HG03521 (cell line): ENCODE results near the gene C1QTNF5.

ENCODE experiments used
- ATAC-seq: cut with Tn5 transposase; IDR thresholded peaks from one replicate; pipeline ENCODE4 v1.9.1; 2021; ENCODE audit warnings: mild to moderate bottlenecking, moderate library complexity; ENCODE audit not compliant: unreplicated experiment

Gene C1QTNF5

DNA sequence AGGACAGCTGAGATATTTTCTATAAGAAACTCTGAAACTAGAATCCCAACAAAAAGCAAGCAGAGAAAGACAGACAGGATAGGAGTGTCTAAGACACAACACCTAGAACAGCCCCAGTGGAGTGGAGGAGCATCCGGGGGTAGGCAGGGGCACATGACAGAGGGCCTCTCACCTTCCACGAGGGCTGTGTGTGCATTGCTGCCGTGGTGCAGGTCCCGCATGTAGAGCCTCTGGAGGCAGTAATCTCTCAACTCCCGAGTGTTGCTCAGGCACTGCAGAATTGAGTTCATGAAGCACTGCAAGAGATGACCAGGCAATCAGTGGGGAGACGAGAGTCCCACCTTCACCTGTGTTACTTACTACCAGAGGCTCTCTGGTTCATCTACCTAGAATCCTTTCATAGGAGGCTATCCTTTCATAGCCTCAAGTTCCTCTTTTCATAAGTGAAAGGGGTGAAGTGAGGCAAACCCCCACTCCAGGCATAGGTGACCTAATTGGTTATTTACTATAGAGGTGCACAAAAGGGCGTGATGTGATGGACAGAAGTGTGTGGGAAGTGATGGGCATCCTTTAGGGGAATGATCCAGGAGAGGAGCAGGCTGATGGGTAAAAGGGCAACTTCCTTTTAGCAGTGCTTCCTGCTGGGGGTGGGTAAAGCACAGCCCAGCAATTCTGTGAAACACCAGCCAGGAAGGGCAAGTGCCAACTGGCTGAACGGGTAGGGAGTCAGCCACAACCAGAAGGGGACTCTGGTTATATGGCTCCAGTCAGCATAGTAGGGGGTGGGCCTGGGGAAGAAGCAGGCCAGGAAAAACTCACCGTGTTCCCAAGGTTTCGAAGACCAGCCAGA, 18.9 kb upstream of the C1QTNF5 start:
- ATAC-seq, result no peak

DNA sequence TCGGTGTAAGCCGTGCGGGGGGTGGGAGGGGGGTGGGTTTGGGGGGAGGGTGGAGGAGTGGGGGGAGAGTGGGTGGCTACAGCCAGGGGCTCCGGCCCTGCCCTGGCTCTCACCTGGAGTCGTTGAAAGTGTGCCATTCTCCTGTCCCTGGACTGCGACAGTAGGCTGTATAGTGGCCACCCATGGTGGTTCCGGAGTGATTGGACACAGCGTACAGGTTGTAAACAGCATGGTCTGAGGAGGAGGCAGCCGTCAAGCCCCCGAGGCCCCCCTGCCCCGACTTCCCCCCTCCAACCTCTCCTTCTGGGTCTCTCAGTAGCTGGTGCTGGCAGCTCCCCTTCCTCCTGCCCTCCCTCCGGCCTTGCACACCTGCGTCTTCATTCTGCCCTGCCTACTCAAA, 16.4 kb upstream of the C1QTNF5 start:
- no peak for ATAC-seq

DNA sequence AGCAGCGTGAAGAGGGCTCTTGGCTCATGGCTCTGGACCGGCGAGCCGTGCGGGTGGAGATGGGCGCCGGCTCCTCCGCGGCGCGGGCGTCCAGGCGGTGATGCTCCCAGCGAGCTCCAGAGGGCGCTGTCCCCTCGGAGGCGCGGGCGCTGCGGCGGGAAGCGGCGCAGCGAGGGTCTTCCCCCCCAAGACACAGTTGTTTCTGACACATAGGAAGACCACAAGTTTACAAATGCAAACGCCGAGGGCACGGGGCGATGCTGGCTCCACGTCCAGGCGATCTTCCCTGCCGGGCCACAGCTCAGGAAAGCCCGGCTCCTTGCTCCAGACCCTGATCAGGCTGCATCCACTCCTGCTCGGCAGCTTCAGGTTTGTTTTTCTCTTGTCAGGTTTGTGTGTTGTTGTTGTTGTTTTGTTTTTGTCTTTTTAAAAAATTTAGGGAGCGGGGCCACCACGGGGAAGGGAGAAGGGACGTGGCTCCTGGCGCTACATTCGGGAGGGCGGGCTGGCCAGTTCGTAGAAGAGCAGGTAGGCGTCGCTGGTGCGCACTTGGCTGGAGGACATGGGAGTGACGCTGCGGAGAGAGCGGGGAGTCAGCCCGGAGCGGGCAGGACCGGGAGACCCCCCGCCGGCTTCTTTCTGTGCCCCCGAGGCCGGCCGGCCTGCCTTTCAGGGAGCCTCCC, 15.8 kb upstream of the C1QTNF5 start:
- peak; percentile 66 for ATAC-seq

DNA sequence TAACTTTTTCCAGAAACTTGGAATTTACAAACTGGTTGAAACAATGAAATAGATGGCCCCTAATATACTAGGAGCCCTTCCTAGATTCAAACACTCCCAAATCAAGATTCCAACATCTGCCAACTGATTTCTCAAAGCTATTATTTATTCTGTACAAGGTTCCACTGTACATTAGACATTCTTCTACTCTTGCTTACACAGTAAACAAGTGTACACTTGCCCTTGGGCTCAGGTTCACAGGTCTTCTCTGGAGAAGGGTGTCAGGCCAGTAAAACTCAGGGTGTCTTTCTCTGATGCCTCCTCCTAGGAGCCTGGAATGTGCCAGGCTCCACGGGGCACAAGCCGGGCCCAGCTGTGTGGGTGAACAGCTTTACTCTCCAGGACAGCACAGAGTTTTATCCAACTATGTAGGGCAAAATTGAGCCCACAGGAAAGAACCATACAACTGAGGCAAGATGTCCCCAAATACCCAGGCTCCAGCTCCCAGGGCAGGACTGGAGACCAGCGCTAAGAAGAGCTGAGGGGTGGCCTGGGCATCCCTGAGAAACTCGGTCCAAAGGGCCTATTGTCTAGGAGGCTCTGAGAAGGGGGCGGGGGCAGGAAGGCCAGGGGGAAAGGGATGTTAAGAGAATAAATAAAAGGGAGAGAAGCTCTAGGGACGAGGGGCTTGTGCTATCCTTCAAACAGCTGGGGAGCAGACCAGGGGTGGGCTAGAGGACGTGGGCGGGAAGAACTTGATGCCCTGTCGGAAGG, 14.6 kb upstream of the C1QTNF5 start:
- ATAC-seq, result no peak

DNA sequence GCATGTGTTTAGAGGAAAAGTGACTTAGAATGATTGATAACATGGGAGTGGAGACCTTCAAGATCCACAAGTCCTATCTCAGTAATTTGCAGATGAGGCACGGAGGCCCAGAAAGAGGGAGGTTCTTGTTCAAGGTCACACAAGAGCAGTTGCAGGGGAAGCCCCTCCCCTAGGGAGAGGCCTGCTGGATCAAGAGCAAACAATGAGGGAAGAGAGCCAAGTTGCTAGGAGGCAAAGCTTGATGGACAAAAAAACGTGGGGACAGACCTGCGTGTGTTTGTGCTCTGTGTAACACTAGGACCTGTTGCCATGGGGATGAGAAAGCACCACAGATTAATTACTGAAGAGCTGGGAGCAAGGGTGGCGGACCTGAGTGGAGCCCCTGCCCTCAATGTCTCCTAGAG, 12.2 kb upstream of the C1QTNF5 start:
- no peak for ATAC-seq

DNA sequence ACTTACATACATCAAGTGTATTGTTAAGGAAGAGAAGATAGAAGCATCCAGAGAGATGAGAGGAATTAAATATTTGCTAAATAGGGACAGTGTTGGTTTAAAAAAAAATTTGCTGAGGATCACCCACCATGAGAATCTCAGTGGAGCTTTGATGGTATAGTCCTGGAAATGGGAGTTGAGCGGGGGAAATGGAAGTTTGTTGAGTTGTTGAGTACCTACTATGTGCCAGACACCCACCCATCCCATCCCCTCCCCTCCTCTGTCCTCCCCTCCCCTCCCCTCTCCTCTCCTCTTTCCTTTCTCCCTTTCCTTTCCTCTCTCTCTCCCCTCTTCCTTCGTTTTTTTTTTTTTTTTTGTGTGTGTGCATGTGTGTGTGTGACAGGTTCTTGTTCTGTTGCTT, 10.5 kb upstream of the C1QTNF5 start:
- no peak for ATAC-seq

DNA sequence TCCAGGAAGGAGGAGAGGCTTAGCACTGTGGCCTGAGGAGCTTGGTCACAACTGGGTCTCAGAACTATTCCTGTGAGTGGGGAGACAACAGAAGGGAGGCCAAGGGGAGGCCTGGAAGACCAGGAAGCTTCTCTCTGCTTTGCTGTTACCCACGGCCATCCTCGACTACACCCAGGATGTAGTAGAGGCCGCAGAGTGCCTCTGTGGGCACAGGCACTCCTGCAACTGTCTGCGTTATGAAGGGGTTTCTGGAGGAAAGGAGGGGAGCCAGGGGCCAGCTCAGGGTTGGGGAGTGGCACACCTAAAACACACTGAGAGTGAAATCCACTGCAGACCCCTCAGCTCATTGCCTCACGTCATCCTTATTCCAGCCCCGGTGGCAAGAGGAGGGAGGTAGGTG, 9.6 kb upstream of the C1QTNF5 start:
- ATAC-seq, result no peak

DNA sequence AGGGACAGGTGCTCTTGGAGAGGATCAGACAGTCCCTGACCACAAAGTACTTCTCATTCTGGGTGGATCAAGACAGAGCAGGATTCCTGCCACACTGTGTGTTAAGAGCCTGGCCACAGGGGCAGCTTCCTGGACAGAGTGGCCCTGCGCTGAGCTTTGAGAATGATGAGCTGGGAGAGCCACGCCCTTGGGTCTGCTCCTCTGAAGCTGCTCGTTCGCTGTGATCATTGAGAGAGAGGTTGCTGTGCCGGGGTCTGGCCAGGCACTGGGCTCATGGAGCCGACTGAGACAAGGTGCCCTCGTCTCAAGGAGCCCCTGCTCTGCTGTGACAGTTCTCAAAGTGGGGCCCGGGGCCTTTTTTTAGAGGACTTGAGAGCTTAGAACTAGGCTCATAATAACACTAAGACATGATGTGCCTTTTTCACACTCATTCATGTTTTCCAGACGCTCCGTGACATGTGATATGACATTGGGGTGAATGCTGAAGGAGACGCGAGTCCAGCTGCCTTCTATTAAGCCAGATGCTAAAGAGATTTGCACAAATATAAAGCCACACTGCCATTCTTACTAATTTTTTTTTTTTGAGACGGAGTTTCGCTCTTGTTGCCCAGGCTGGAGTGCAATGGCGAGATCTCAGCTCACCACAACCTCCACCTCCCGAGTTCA, 7.4 kb upstream of the C1QTNF5 start:
- ATAC-seq, result no peak

DNA sequence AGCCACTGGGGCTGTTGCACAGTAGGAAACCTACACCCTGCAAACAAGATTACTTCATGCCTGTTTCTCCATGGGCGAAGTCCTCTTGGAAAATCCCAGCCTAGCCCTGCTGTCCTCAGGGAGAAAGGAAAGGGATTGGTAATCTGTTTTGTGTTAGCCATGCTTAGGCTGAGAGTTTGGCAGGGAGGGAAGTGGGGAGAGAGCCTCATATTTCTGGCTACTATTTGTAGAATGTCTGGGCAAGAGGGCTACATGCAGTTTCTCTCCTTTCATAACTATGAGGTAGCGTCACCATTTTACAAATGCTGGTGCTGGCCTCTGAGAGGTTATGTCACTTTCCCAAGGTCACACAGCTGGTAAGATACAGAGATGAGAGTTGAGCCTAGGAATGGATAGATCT, 6.6 kb upstream of the C1QTNF5 start:
- ATAC-seq, result no peak

DNA sequence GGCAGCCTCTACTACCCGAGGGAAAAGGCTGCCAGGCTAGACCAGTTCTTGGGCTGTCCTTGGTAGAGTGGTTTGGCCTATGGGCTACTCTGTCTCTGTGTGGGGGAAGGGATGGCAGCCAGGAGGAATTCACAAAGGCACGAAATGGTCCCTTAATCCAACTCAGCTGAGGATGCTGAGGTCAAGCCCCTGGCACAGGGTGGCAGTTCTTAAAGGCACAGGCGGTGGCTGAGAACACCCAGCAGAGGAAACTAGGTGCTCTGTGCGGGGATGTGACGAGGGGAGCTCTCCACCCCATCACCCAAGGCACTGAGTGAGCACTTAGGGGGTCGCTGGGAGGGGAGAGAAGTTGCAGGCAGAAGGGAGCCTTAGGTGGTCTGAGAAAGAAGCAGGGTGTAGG, 5.9 kb upstream of the C1QTNF5 start, which contains the start of gene MFRP:
Gene MFRP, minus strand, starts transcription at position 101 of the 400 bp plus-strand sequence. CDS start 192 bp downstream, outside the sequence.
- no peak for ATAC-seq

DNA sequence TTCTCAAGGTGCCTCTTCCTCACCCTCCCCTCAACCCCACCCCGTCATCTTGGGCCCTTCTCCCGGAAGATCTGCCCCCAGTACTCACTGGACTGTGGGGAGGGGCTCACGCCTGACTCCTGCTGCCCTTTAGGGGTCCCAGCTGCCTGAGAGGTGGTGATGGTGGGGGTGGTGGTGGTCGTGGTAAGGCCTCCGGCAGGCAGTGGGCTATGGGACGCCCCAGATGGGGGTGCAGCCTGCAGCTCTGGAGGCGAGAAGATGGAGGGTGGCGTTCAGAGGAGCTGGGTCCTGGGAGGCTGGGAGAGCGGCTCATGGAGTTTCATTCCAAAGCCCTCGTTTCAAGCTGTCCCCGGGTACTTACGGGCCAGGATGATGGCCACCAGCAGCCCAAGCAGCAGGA, 5.0 kb upstream of the C1QTNF5 start:
- no peak for ATAC-seq

DNA sequence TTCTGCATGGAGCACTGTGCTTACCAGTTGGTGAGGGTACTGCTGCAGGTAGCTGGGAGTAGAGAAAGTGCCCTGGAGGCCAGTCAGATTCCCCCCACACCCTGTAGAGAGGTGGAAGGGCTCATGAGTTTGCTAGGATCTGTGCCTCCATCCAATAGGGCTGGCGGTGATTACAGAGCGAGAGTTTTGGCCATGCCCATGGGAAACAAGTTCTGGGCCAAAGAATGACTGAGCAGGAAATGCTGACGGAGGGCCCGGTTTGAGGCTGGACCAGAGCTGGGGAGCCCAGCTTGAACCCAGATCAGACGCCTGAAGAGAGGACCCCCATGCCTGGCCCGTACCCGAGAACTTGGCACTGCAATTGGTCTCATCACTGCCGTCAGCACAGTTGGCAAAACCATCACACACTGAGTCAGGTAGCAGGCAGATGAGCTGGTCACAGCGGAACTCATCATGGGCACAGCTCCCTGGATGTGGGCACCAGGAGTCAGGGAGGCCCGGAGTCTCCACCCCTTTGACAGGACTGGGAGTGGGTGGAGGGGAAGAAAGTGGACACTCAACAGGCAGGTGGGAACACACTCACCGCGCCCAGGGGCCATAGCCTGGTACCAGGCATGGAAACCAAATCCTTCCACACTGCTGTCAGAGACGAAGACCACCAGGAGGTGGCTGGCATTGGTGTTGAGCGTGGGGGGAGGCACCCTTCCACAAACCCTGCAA, 3.8 kb upstream of the C1QTNF5 start:
- ATAC-seq, result no peak

DNA sequence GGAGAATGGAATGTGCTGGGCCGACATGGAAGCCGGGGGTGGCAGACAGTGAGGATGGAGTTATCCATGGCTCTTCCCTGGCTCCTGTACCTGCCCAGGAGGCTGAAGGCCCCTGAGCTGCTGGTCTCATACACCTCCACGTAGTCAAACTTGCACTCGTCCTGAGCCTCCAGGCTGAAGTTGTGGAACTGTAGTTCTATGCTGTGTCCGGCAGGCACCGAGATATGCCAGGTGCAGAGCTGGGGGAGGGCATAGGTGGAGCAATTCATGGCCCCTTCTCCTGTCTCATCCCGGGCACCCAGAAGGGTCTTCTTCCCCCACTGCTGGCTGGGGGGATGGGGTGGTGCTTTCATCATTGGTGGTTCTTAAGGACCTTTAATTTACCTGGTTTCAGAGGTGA, 3.0 kb upstream of the C1QTNF5 start:
- ATAC-seq, result no peak

DNA sequence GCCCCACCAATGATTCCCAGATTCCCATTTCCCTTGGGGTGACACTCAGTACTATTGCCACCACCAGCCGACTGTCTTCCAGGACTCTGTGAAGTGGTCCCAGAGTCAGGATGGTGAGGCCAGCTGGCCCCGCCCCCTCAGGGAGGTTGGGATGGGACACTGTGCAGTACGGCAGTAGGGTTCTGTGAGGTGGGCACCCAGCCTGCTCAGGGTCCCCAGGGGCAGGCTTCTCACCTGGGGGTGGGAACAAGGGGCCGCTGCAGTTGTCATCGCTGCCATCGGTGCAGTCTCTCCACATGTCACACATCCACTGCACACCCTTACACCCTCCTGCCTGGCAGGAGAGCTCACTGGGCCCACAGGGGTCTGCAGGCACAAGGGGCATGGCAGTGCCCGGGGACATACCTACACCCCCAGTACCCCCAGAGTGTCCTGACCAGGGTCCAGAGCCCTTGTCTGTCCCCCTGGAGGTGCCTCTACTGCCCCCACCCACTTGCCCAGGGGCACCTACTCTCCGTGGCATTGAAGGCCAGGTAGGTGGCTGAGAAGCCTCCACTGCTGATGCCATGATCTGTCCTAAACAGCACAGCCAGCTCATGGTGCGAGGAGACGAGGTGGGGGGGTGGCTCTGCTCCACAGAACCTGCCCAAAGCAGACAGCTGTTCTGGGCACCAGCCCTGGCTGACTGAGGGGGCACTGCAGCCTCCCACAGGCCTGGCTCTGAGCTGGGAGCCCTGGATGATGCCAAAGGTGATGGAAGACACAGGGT, 1.9 kb upstream of the C1QTNF5 start:
- no peak for ATAC-seq

DNA sequence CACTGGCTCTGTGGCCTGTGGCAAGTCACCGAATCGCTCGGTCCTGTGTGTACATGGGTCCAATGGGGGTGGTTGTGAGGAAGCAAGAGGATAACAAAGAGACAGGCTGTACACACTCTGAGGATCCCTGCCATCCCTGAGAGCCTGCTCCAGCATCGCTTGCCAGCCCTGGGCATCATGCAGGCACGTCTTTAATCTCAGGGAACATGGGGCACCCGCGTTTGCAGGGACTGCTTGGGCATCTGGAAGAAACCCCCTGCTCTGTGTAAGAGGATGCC, 1.3 kb upstream of the C1QTNF5 start:
- ATAC-seq, result no peak

DNA sequence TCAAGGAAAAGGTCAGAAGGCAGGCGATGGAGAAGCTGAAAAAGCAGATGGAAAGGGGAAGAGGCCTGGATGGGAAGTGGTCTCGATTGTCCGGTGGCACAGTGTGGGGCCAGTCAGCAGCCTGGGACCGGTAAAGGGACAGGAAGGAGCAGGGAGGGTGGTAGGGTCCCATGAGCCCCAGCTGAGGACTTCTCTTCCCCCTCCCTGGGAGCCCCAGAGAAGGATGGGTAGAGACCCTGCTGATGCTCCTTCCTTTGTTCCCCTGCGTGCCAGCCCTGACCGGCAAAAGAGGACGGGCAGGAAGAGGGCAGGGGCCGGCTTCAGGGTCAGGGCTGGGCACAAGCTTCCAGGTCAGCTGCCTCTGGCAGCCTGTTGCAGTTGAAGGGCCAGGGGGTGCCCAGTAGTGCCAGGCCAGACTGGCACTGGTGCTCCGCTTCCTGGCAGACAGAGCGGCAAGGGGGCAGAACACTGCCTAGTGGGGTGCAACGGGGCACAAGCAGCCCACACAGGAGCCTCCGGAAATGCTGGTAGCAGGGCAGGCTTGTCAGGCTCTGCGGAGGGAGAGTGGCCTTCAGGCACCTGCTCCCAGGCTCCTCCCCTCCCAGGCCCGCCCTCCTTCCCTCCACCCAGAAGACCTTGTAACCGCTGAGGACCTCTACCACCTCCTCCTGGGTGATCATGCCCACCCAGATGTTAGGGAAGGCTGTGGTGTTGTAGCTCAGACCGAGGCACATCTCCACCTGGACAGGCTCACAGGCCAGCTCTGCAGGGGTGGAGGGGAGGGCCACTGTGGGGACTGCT, 739 bp upstream of the C1QTNF5 start:
- no peak for ATAC-seq

DNA sequence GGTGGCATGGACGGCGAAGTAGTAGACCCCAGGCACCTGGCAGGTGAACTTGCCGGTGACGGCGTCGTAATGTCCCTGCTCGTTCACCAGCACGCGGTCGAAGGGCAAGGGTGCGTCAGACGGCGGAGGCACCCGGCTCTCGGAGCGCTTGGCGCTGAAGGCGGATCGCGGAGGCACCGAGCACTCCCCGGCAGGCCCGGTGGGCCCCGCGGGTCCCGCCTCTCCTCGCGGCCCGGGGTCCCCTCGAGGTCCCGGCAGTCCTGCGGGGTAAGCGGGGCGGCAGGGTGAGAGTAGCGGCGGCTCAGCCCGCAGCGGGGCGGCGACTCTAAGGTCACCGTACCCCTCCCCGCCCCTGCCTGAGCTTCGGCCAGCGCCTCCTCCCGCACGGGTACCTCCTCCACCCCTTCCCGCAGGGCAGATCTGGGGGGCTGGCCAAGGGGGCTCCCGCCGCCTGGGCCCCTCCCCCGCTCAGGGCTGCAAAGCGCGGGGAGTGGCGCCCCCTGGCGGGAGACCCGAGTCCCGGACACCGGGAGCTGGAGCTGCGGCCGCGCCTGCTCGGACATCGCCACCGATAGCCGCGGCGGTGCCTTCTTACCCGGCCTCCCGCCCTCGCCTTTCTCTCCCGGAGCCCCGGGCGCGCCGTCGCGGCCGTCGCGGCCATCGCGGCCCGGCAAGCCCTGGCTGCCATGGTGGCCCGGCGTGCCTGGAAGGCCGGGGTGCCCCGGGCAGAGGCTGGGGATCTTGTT, 921 bp downstream of the C1QTNF5 start:
- ATAC-seq, result no peak

DNA sequence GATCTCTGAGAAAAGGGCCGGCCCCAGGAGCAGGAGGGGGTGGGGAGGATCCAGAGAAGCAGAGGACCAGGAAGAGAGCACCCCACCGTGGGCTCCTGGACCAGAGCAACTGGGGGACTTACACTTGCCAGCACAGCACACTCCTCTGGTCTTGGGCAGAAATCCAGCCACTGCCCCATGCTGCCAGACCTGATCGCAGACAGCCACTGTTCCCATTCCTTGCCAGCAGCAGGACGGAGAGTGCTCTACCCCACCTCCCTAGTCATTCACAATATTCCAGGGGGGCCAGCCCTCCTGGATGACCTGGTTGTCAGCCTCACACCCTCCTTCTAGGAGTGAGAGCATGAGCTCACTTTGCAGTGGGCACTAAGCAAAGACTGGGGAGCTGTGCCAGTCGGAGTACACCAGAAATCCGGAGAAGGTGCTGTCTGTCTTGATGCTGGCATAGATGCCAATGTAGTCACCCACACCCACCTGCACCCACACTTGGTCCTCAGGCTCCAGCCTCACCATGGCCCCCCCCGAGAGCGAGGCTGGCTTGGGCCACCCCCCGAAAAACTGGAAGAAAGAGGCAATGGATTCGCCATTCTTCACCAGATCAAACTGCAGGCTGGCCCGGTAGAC, 1.6 kb downstream of the C1QTNF5 start:
- ATAC-seq, result no peak
